Measurements from ENCODE around the gene TMEM138.

DNA sequence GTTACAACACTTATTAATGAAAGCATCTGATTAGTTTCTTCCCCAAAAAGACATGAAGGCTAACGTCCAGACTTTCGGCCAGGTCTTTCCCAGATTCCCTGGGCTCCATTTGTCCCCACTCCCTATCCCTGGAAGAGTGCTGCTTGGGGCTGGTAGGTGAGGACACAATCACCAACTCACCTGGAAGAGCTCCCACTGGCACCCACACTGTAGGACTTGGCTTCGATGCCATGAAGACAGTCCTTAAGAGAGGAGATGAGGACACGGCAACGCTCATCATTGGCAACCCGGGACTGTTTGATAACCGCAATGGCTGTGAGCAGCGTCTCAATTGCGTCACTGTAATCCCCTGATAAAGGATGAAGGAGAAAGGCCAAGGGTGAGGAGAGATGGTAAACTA is 49.4 kb downstream of the TMEM138 start:
- TF ChIP-seq NR2F1 (CRISPR knock-in tag; IDR thresholded peaks at IDR 0.05): no peak
- TF ChIP-seq, protein P1, sequence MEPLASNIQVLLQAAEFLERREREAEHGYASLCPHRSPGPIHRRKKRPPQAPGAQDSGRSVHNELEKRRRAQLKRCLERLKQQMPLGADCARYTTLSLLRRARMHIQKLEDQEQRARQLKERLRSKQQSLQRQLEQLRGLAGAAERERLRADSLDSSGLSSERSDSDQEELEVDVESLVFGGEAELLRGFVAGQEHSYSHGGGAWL (CRISPR knock-in tag; IDR thresholded peaks at IDR 0.05): no peak
- no peak for TF ChIP-seq EZH2 (conservative IDR thresholded peaks at IDR 0.05; ENCODE audit: low read depth, low read length)
- no peak for TF ChIP-seq SNAPC5 (CRISPR knock-in tag; IDR thresholded peaks at IDR 0.05; ENCODE audit: borderline replicate concordance)
- TF ChIP-seq, protein P2, sequence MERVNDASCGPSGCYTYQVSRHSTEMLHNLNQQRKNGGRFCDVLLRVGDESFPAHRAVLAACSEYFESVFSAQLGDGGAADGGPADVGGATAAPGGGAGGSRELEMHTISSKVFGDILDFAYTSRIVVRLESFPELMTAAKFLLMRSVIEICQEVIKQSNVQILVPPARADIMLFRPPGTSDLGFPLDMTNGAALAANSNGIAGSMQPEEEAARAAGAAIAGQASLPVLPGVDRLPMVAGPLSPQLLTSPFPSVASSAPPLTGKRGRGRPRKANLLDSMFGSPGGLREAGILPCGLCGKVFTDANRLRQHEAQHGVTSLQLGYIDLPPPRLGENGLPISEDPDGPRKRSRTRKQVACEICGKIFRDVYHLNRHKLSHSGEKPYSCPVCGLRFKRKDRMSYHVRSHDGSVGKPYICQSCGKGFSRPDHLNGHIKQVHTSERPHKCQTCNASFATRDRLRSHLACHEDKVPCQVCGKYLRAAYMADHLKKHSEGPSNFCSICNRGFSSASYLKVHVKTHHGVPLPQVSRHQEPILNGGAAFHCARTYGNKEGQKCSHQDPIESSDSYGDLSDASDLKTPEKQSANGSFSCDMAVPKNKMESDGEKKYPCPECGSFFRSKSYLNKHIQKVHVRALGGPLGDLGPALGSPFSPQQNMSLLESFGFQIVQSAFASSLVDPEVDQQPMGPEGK (CRISPR knock-in tag; IDR thresholded peaks at IDR 0.05): no peak
- TF ChIP-seq CTCF (CRISPR knock-in tag; IDR thresholded peaks at IDR 0.05): no peak
- TF ChIP-seq HDAC1 (CRISPR knock-in tag; IDR thresholded peaks at IDR 0.05): no peak
